GM19324 (cell line): ENCODE data around the gene FAM193B.

Experiments used
- ATAC-seq: cut with Tn5 transposase; IDR thresholded peaks from one replicate; pipeline ENCODE4 v1.9.1; 2021; ENCODE audit warnings: mild to moderate bottlenecking, moderate library complexity; ENCODE audit not compliant: unreplicated experiment, low FRiP score

Gene FAM193B

DNA sequence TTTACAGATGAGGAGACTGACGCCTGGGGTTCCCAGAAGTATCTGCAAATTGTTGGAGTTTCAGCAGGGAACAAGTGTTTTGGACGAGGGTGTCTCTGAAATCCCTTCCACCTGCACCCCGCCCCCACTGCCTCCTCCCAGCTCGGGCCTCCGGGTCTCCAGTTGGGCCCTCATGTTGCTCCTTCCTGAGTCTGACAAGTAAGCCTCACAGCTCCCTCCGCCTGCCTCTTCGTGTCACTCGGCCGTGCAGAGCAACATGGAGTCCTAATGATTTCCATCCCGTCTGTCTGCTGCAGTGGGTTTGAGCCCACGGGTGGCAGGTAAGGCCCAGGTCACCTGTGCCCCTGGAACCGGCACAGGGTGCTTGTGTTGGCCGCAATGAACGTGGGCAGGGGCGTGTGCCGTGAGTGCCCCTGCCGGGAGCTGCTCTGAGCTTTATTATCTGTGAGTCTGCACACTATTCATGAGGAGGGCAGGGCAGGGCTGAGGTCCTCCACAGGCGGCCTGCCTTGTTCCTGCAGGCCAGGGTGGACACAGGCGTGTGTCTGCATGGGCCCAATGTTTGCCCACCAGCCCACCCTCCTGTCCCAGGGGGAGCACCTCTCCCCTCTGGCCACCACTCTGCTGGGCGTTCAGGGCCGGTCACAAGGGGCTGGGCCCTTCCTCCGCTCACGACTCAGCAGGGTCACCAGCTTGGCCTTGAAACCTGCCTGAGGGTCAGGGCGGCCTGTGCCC is 50.8 kb downstream of the FAM193B start:
- no peak for ATAC-seq

DNA sequence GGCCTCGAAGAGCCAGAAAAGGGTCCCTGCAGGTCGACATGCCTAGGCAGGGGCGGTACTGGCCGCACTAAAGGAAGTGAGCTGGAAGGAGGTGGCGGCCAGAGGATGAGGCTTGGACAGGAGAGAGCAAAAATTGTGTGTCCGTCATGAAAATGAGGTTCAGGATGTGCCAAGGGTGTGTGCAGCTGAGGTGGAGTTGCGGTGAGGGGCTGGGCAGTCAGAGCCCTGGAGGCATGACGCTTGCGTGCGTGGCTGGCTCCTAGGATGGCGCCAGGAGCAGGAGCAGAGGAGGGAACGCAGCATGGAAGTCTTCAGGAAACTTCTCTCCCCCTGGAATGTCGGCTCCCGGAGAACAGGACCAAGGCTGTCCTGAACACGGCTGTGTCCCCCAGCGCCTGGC is 51.5 kb downstream of the FAM193B start:
- no peak for ATAC-seq

- no peak for ATAC-seq
Observed at GRCh38 chr5:177501874-177502678, 52.3 kb downstream of the FAM193B start.

GRCh38 chr5:177500685-177501522 is 53.5 kb downstream of the FAM193B start:
- ATAC-seq = no peak

DNA sequence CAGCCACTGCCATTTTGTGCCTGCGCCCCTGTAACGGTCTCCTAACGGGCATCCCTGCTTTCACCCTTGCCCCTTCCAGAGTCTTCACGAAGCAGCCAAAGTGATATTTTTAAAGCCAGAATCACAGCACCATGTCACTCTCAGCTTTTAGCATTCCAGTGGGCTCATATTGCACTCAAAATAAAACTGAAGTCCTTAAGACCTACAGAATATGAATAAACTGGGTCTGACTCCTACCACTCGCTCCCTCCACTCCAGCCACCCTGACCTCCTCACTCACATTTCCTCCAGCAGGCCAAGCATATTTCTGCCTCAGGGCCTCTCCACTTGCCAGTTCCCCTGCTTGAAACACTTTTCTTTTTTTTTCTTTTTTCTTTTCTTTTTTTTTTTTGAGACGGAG is 54.5 kb downstream of the FAM193B start:
- no peak for ATAC-seq

GRCh38 chr5:177498013-177498787 is 56.2 kb downstream of the FAM193B start:
- ATAC-seq = no peak

GRCh38 chr5:177497292-177498012 is 56.9 kb downstream of the FAM193B start, which contains the start of gene PDLIM7:
TSS of gene PDLIM7 (minus strand) at chr5:177497604. CDS start at chr5:177496512, 1,092 bp downstream.
- peak; percentile 85 for ATAC-seq

DNA sequence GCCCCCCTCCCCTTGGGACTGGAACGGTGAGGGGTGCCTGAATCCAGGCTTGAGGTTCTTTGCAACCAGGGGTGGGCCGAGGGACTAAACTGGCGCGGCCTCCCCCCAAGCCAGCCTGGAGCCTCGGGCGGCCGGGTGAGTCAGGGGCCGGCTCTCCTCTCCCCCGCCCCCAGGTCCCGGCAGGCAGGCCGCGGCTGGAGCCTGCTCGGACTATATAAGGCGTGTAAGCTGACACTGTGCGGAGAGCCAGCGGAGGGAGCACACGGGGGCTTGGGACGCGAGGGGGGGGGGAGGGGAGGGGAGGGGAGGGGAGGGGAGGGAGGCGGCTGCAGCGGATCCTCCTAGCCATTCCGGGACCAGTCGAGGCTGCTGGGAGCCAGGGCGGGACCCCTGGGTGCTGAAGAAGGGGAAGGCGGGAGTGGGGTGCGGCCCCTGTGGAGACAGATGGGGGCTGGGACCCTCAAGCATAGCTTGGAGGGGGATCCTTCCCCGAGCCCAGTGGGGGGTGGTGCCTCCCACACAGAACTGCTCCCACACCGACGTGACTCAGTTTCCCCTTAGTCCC is 57.6 kb downstream of the FAM193B start:
- ATAC-seq = no peak

GRCh38 chr5:177496070-177496726 is 58.2 kb downstream of the FAM193B start:
- ATAC-seq = no peak

DNA sequence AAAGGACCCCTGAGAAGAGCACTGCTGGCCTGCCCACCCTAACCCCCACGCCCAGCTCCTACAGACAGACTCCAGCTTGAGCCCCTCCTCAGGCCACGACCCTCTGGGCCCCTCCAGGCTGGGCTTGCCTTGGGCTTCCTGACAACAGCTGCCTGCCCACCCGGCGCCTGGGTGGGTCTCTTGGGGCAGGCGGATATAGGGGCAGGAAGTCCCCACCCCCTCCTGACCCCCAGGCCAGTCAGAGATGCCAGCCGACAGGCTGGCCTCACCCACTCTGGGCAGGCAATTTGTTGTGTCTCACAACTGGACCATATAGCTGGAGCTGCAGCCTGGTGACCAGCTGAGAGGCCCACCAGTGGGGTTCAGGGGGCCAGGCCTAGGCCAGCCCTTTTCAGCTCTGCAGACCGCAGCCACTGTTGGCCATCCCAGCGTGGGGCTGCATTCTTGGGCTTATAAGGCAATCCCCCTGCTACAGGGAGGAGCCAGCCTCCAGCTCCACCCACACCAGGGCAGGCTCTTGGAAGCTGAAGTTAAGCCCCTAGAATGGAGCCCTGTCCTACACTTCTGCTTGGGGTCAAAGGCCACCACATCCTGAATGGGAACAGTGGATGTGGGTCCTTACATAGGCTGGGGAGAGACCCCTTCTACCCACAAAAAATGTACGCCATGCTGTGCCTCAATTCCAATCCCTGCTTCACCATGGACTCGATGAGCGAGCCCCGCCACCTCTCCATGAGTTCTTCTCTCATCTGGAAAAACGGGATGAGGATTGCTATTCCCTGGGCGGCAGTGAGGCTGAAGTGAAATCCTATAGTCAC is 58.9 kb downstream of the FAM193B start:
- ATAC-seq = no peak

GRCh38 chr5:177494346-177495195 is 59.8 kb downstream of the FAM193B start:
- ATAC-seq = no peak

DNA sequence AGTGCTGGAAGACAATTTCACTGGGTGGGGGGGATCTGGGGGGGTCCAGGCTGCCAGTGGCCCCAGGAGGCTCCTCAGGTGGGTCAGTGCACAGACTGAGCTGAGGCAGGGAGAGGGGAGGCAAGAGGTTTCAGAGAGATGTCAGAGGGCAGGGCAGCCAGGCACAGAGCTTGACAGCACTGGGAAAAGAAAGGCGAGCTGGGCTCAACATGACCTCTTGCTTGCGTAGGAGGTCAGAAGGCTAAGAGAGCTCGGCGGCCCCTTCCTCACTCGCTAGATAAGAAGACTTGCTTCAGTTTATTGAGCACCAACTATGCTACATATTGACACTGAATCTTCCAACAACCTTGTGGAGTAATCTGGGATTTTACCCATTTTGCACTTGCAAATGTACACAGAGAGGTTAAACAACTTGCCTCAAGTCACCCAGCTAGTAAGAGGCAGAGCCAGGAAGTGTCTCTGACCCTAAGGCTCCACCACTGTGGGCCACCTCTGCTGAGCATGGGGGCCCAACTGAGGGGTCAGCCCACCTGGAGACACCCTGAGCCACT is 60.5 kb downstream of the FAM193B start:
- ATAC-seq = no peak

- ATAC-seq = no peak
Observed at GRCh38 chr5:177492841-177493240, 61.5 kb downstream of the FAM193B start.

- ATAC-seq = no peak
Observed at GRCh38 chr5:177491983-177492746, 62.2 kb downstream of the FAM193B start.

DNA sequence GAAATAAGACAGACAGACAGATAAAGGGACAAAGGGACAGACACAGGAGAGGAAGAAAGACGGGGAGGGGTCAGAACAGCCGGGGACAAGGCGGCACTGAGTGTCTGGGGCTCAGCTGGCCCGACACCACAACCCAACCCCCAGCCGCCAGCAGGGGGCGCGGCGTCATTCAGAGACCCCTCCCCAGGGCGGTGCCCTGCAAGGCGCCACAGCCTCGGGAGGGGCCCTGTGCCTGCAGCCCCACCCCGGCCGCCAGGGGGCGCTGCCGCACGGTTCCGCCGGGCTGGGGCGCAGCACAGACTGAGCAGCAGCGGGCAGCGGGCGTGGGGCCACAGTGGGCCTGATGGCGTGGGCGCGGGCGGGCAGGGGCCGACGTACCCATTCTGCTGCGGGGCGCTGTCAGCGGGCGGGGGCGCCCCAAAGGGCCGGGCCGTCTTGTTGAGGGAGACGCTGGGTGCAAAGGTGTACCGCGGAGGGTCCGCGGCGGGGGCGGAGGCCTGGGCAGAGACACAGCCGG is 62.9 kb downstream of the FAM193B start:
- no peak for ATAC-seq

DNA sequence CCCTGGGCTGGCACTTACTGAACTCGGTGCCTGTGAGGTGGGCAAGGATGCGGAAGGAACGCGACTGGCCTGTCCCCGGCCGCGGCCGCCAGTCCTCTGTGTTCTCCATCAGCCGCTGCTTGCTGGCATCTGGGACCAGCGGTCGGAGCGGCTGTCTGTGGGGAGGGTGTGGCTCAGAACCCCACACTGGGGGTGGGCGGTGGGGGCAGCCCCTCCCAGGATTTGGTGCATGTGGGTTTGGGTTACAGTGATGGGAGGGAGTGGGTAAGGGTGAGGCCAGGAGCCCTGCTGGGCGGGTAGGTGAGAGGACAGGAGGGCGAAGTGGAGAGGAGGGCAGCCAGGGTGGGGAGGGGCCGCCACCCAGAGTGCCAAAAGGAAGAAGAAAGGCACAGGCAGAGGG is 63.4 kb downstream of the FAM193B start:
- no peak for ATAC-seq
